Keratinocyte (primary cell): ENCODE results near the gene DNASE1L2. TPM values are rescaled to one million over a fixed set of nuclear protein-coding genes. Genes with fewer than 3 reads are reported as not detected.
"Not testable (repeated sequence)": the region's sequence is repeated elsewhere in the genome, so short reads cannot be mapped to it uniquely, and the experiment has no call there.

Experiments
- DNase-seq: peaks from one replicate; pipeline ENCODE4 v3.0.0-alpha.2; 2011; ENCODE audit warnings: low read depth, missing footprints, low spot score
- FAIRE-seq: peaks from 2 replicates; lab custom pipeline; 2011; peaks lifted over from hg19 to GRCh38; lab: Jason Lieb, UNC
- H2AFZ ChIP-seq: 2 replicates; pipeline ENCODE4 v1.6.0; 2012; ENCODE audit warnings: low read length, control low read depth, inconsistent platforms; ENCODE audit not compliant: control insufficient read depth
- H3K27ac ChIP-seq: 2 replicates; pipeline ENCODE4 v1.5.1; 2011; ENCODE audit warnings: low read length; ENCODE audit not compliant: control insufficient read depth, insufficient read depth
- H3K27me3 ChIP-seq: 3 replicates; pipeline ENCODE4 v1.6.0; 2011; ENCODE audit warnings: low read length; ENCODE audit not compliant: control insufficient read depth, insufficient read depth; ENCODE audit errors: extremely low read depth
- H3K36me3 ChIP-seq, 2 experiments: 2 replicates in 1 of 2; 3 replicates in 1 of 2; pipeline ENCODE4 v1.5.1; 2011; ENCODE audit warnings: low read length in 2 of 2, mild to moderate bottlenecking in 1 of 2; ENCODE audit not compliant: control insufficient read depth in 2 of 2, insufficient read depth in 2 of 2; ENCODE audit errors: extremely low read depth in 1 of 2
- H3K4me1 ChIP-seq: 3 replicates; pipeline ENCODE4 v1.5.1; 2011; ENCODE audit warnings: low read length; ENCODE audit not compliant: control insufficient read depth, insufficient read depth; ENCODE audit errors: extremely low read depth
- H3K4me2 ChIP-seq: 3 replicates; pipeline ENCODE4 v1.6.0; 2011; ENCODE audit warnings: low read depth, low read length; ENCODE audit not compliant: control insufficient read depth, insufficient read depth; ENCODE audit errors: extremely low read depth
- H3K4me3 ChIP-seq, 3 experiments: fragments of 200-600 bp in 1 of 3; sonication (generic) in 1 of 3; 2 replicates in 2 of 3; 3 replicates in 1 of 3; pipeline ENCODE4 v1.5.1; 2011 to 2016; ENCODE audit warnings: low read length in 3 of 3, mild to moderate bottlenecking in 3 of 3, control low read depth in 2 of 3, inconsistent platforms in 1 of 3, low read depth in 1 of 3, mixed read lengths in 1 of 3, mixed run types in 1 of 3, moderate library complexity in 1 of 3; ENCODE audit not compliant: control insufficient read depth in 2 of 3, insufficient read depth in 2 of 3; ENCODE audit errors: extremely low read depth in 1 of 3
- H3K79me2 ChIP-seq: 2 replicates; pipeline ENCODE4 v1.6.0; 2012; ENCODE audit warnings: low read length; ENCODE audit not compliant: control insufficient read depth, insufficient read depth
- H3K9ac ChIP-seq: 3 replicates; pipeline ENCODE4 v1.6.0; 2011; ENCODE audit warnings: low read length; ENCODE audit not compliant: control insufficient read depth, insufficient read depth; ENCODE audit errors: extremely low read depth
- H3K9me1 ChIP-seq: 3 replicates; pipeline ENCODE4 v1.6.0; 2011; ENCODE audit warnings: low read length; ENCODE audit not compliant: control insufficient read depth, insufficient read depth; ENCODE audit errors: extremely low read depth
- H3K9me3 ChIP-seq: 2 replicates; pipeline ENCODE4 v1.5.1; 2012; ENCODE audit warnings: low read depth, low read length; ENCODE audit not compliant: control insufficient read depth
- H4K20me1 ChIP-seq: 3 replicates; pipeline ENCODE4 v1.6.0; 2011; ENCODE audit warnings: low read length; ENCODE audit not compliant: control insufficient read depth, insufficient read depth; ENCODE audit errors: extremely low read depth
- EZH2 ChIP-seq: IDR thresholded peaks from one replicate; pipeline ENCODE4 v1.6.1; 2012; ENCODE audit warnings: inconsistent platforms, mild to moderate bottlenecking, low read length, moderate library complexity
- dilution Hi-C: fragments of 300-500 bp; cut with MboI; formaldehyde crosslinking; loops from one replicate; pipeline ENCODE4 v1.7.0; 2020; ENCODE audit warnings: low sequenced_read_pairs; ENCODE audit not compliant: extremely low pct_ligation_motif_present
- polyA plus RNA-seq, 5 experiments: library from polyadenylated mRNA; depleted of rRNA in 3 of 5; stranded (reverse) in 3 of 5; stranded (forward) in 1 of 5; unstranded in 1 of 5; fragments of >200 nt; gene quantifications; 1 replicate in 1 of 5; 2 replicates in 3 of 5; 3 replicates in 1 of 5; pipeline versions ENCODE4 v1.2.1 to v1.2.3, GENCODE V29; 2011 to 2012; ENCODE audit warnings: missing spikeins in 2 of 5, low read depth in 1 of 5, low replicate concordance in 1 of 5
- TF ChIP-seq, protein P1 (sequence below), 3 experiments: IDR thresholded peaks in 1 of 3; conservative IDR thresholded peaks in 1 of 3; optimal IDR thresholded peaks in 1 of 3; 2 replicates in 2 of 3; 3 replicates in 1 of 3; pipeline versions ENCODE3 to v1.5.1; 2011; ENCODE audit warnings: low read length in 3 of 3, mild to moderate bottlenecking in 3 of 3, moderate library complexity in 2 of 3, control low read depth in 1 of 3, inconsistent platforms in 1 of 3; ENCODE audit not compliant: insufficient read depth in 2 of 3; ENCODE audit errors: extremely low read depth in 1 of 3

The DNASE1L2 gene
- polyA plus RNA-seq, 1 donor (not counting 4 experiments of a cell fraction or from before 2014, with no cell fraction given), result 0.31 TPM

DNA sequence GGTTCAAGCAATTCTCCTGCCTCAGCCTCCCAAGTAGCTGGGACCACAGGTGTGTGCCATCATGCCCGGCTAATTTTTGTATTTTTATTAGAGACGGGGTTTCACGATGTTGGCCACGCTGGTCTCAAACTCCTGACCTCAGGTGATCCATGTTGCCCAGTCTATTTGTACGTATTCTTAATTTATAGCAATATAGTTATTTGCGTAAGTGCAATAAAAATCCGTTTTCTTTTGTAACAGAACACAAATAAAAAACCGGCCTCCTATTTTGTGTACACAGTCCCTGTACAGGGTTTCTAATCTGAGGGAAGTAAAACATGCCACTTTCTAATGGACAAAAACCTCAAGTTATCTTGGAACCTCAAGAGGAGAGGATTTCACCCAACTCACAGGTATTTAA lies 24.0 kb downstream of the DNASE1L2 start:
- TF ChIP-seq, protein P1, sequence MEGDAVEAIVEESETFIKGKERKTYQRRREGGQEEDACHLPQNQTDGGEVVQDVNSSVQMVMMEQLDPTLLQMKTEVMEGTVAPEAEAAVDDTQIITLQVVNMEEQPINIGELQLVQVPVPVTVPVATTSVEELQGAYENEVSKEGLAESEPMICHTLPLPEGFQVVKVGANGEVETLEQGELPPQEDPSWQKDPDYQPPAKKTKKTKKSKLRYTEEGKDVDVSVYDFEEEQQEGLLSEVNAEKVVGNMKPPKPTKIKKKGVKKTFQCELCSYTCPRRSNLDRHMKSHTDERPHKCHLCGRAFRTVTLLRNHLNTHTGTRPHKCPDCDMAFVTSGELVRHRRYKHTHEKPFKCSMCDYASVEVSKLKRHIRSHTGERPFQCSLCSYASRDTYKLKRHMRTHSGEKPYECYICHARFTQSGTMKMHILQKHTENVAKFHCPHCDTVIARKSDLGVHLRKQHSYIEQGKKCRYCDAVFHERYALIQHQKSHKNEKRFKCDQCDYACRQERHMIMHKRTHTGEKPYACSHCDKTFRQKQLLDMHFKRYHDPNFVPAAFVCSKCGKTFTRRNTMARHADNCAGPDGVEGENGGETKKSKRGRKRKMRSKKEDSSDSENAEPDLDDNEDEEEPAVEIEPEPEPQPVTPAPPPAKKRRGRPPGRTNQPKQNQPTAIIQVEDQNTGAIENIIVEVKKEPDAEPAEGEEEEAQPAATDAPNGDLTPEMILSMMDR (optimal IDR thresholded peaks at IDR 0.05 in 1 of 3, IDR thresholded peaks at IDR 0.05 in 1 of 3, conservative IDR thresholded peaks at IDR 0.05 in 1 of 3; ENCODE audit: extremely low read depth in 1 of 3, insufficient read depth in 2 of 3, low read length in 3 of 3), result no peak
- TF ChIP-seq EZH2, result no peak
- Histone ChIP-seq H4K20me1 (peaks cover 30% of the 10 kb centered on the region), H3K4me1 (no peaks in the 10 kb centered on the region), H3K9me1 (no peaks in the 10 kb centered on the region), H3K9me3 (no peaks in the 10 kb centered on the region), H3K4me2 (no peak overlapping the region), H3K4me3 (no peak overlapping the region), H3K27me3 (no peaks in the 10 kb centered on the region), H3K9ac (no peak overlapping the region), H2AFZ (no peak overlapping the region), H3K36me3 (peaks cover 39 to 67% of the 10 kb centered on the region in 2 experiments), H3K79me2 (peaks cover 76% of the 10 kb centered on the region), H3K27ac (no peak overlapping the region)
- DNase-seq, result no peak
- dilution Hi-C loops, result no loop called here
- FAIRE-seq, result no peak

DNA sequence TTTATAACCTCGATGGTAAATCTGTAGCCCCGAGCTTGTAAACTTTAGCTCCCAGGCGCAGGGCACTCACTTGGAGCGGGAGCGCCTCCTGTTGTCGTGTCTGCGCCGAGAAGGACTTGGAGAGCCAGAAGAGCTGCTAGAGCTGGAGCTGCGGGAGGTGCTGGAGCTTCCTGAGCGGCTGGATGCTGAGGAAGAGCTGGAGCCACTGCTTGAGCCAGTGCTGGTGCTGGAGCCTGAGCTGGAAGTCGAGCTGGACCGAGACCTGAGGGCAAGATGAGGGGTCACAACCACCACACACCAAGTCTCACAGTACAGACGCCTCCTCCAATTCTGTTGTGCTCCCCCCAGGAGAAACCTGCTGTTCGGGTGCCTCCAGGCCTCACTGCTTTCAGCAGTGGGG lies 26.8 kb downstream of the DNASE1L2 start:
- dilution Hi-C loops, result not testable (repeated sequence)
- H4K20me1 ChIP-seq, result peaks cover 37% of the 10 kb centered on the region

DNA sequence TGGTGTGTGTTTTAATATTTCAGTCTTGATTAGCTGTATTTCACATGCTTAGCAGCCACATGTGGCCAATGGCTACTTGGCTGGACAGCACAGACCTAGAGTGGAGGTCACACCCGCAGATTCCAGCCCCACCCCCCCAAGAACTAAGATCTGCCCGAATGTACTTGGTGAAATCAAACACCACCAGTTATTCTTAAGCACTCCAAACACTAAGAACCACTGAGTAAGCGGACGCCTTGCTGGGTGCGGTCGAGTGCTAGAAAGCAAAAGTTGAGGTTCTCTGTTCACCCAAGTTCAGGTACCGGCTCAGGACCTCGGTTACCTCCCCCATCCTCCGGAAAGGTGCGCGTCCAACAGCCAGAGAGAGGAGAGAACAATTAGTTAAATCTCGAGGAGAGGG lies 30.6 kb downstream of the DNASE1L2 start:
- Histone ChIP-seq H3K36me3 (peaks cover 14 to 31% of the 10 kb centered on the region in 2 experiments), H3K4me1 (peaks cover 15% of the 10 kb centered on the region), H3K9ac (peak overlapping the region; percentile 92), H3K4me2 (peak overlapping the region; percentile 83), H3K4me3 (peak overlapping the region; percentile 86 to 94 (median 89)), H3K79me2 (peaks cover 66% of the 10 kb centered on the region), H3K27ac (peak overlapping the region; percentile 95), H4K20me1 (peaks cover 39% of the 10 kb centered on the region)
- H3K9me3 ChIP-seq, DNase-seq, H3K27me3 ChIP-seq, H3K9me1 ChIP-seq, H2AFZ ChIP-seq, dilution Hi-C loops: not testable (repeated sequence)
- peak; percentile 29 for FAIRE-seq

More for the DNA sequence above, 26.8 kb downstream of the DNASE1L2 start:
- H3K27me3 ChIP-seq, H3K4me2 ChIP-seq, H3K9me1 ChIP-seq, H3K4me1 ChIP-seq, H3K4me3 ChIP-seq, FAIRE-seq, DNase-seq, H2AFZ ChIP-seq, H3K9ac ChIP-seq, H3K27ac ChIP-seq, H3K9me3 ChIP-seq: not testable (repeated sequence)
- Histone ChIP-seq H3K36me3 (peaks cover 21 to 47% of the 10 kb centered on the region in 2 experiments), H3K79me2 (peaks cover 83% of the 10 kb centered on the region)

DNA sequence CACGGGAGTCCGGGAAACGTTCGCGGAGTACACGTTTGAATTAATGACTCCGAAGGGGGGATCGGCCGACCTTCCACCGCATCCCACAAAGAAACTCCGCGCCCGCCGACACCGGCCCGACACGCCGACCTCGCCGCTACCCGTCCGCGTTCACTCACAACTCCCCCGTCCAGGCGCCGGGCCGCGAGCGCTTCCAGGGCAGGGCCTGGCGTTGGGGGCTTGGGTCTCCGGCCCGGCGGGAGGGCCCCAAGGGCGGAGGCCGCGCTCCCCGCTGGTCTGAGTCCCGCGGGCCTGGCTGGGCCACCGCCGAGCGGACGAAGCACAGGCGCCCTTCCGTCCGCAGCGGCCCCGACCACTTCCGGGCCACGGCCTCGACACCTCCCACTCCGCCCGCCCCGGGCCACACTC lies 31.3 kb downstream of the DNASE1L2 start:
- dilution Hi-C loops, H3K9me1 ChIP-seq, DNase-seq, H3K9me3 ChIP-seq, FAIRE-seq, H3K27me3 ChIP-seq: not testable (repeated sequence)
- Histone ChIP-seq H3K36me3 (peaks cover 11 to 24% of the 10 kb centered on the region in 2 experiments), H3K79me2 (peaks cover 60% of the 10 kb centered on the region), H3K9ac (peak overlapping the region; percentile 92), H3K4me1 (peaks cover 15% of the 10 kb centered on the region), H2AFZ (peak overlapping the region; percentile 100), H3K27ac (peak overlapping the region; percentile 95), H3K4me3 (peak overlapping the region; percentile 86 to 94 (median 89)), H3K4me2 (peak overlapping the region; percentile 22), H4K20me1 (peaks cover 35% of the 10 kb centered on the region)
